ENCODE results near the gene SEPTIN5.

SEPTIN5 gene

GRCh38 chr22:19729507-19729906 is 15.2 kb downstream of the SEPTIN5 start:
- DNase-seq (ENCODE audit: low read depth in 1 of 2, low spot score in 1 of 2), result no peak
- in situ Hi-C loops (cut with HindIII; ENCODE audit: low pct_unique_long_range_greater_than_20kb, low sequenced_read_pairs), result no loop called here
- no peak for TF ChIP-seq JUND (IDR thresholded peaks at IDR 0.05; ENCODE audit: low read depth)

- in situ Hi-C loops (cut with HindIII; ENCODE audit: low pct_unique_long_range_greater_than_20kb, low sequenced_read_pairs), result no loop called here
- DNase-seq (ENCODE audit: low read depth in 1 of 2, low spot score in 1 of 2), result no peak
- TF ChIP-seq JUND (IDR thresholded peaks at IDR 0.05; ENCODE audit: low read depth), result no peak
Measured at GRCh38 chr22:19730198-19730597, 15.9 kb downstream of the SEPTIN5 start.

- TF ChIP-seq JUND (IDR thresholded peaks at IDR 0.05; ENCODE audit: low read depth), result no peak
- in situ Hi-C loops (cut with HindIII; ENCODE audit: low pct_unique_long_range_greater_than_20kb, low sequenced_read_pairs), result no loop called here
Measured at GRCh38 chr22:19730655-19731360, 16.5 kb downstream of the SEPTIN5 start.

GRCh38 chr22:19731361-19732135 is 17.2 kb downstream of the SEPTIN5 start:
- TF ChIP-seq JUND (IDR thresholded peaks at IDR 0.05; ENCODE audit: low read depth), result no peak
- in situ Hi-C loops (cut with HindIII; ENCODE audit: low pct_unique_long_range_greater_than_20kb, low sequenced_read_pairs), result no loop called here
- DNase-seq (ENCODE audit: low read depth in 1 of 2, low spot score in 1 of 2), result no peak

More at GRCh38 chr22:19730655-19731360, 16.5 kb downstream of the SEPTIN5 start:
- DNase-seq (ENCODE audit: low read depth in 1 of 2, low spot score in 1 of 2), result peak; percentile 70 to 73

- in situ Hi-C loops (cut with HindIII; ENCODE audit: low pct_unique_long_range_greater_than_20kb, low sequenced_read_pairs), result no loop called here
- no peak for DNase-seq (ENCODE audit: low read depth in 1 of 2, low spot score in 1 of 2)
- no peak for TF ChIP-seq JUND (IDR thresholded peaks at IDR 0.05; ENCODE audit: low read depth)
Measured at GRCh38 chr22:19732403-19733113, 18.3 kb downstream of the SEPTIN5 start.

GRCh38 chr22:19733755-19734154 is 19.5 kb downstream of the SEPTIN5 start:
- in situ Hi-C loops (cut with HindIII; ENCODE audit: low pct_unique_long_range_greater_than_20kb, low sequenced_read_pairs), result no loop called here
- TF ChIP-seq JUND (IDR thresholded peaks at IDR 0.05; ENCODE audit: low read depth), result no peak
- no peak for DNase-seq (ENCODE audit: low read depth in 1 of 2, low spot score in 1 of 2)

GRCh38 chr22:19734163-19734562 is 19.9 kb downstream of the SEPTIN5 start:
- no peak for TF ChIP-seq JUND (IDR thresholded peaks at IDR 0.05; ENCODE audit: low read depth)
- in situ Hi-C loops (cut with HindIII; ENCODE audit: low pct_unique_long_range_greater_than_20kb, low sequenced_read_pairs), result no loop called here
- DNase-seq (ENCODE audit: low read depth in 1 of 2, low spot score in 1 of 2), result no peak

DNA sequence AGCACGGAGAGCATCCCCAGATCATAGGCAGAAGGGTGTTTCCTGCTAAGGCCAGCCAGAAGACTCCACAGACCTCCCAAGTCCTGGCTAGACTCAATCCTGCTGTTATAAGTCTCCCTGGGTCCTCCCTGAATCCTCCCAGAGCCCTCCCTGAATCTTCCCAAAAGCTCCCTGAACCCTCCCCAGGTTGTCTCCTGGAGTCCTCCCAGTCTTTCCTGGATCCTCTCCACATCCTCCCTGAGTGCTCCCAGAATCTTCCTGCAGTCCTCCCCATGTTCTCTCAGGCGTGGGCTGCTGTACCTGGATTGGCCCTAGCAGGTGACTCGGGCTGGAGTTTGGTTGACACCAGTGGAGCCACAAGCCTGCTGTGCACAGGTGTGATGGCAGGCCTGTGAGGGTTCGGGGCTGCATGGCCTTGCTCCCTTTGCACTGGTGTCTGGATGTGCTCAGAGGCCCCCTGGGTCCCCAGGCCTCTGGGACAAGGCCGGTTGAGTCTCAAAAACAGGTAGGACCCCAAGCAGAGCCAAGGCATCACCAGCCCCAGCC is 20.6 kb downstream of the SEPTIN5 start:
- in situ Hi-C loops (cut with HindIII; ENCODE audit: low pct_unique_long_range_greater_than_20kb, low sequenced_read_pairs), result no loop called here
- no peak for TF ChIP-seq JUND (IDR thresholded peaks at IDR 0.05; ENCODE audit: low read depth)
- no peak for DNase-seq (ENCODE audit: low read depth in 1 of 2, low spot score in 1 of 2)

GRCh38 chr22:19735665-19736510 is 21.6 kb downstream of the SEPTIN5 start:
- no peak for TF ChIP-seq JUND (IDR thresholded peaks at IDR 0.05; ENCODE audit: low read depth)
- in situ Hi-C loops (cut with HindIII; ENCODE audit: low pct_unique_long_range_greater_than_20kb, low sequenced_read_pairs), result no loop called here
- DNase-seq (ENCODE audit: low read depth in 1 of 2, low spot score in 1 of 2), result no peak

GRCh38 chr22:19737846-19738663 is 23.8 kb downstream of the SEPTIN5 start:
- in situ Hi-C loops (cut with HindIII; ENCODE audit: low pct_unique_long_range_greater_than_20kb, low sequenced_read_pairs), result no loop called here

More at GRCh38 chr22:19737846-19738663, 23.8 kb downstream of the SEPTIN5 start:
- DNase-seq (ENCODE audit: low read depth in 1 of 2, low spot score in 1 of 2), result no peak
- no peak for TF ChIP-seq JUND (IDR thresholded peaks at IDR 0.05; ENCODE audit: low read depth)
